GM18951 (cell line): Measurements from ENCODE around the gene XRCC4.
"Not testable (repeated sequence)": the region's sequence is repeated elsewhere in the genome, so short reads cannot be mapped to it uniquely, and the experiment has no call there.

Experiments used
- POLR2A ChIP-seq: IDR thresholded peaks from 4 replicates; pipeline ENCODE4 v1.6.1; 2011; ENCODE audit warnings: mild to moderate bottlenecking; ENCODE audit not compliant: insufficient read length, insufficient read depth; ENCODE audit errors: extremely low read depth
- in situ Hi-C: fragments of 300-500 bp; cut with MboI; formaldehyde crosslinking; loops from one replicate; pipeline ENCODE4 v1.12.0; 2022; ENCODE audit warnings: low sequenced_read_pairs, mixed read lengths, inconsistent platforms; ENCODE audit not compliant: unreplicated experiment

XRCC4 gene

DNA sequence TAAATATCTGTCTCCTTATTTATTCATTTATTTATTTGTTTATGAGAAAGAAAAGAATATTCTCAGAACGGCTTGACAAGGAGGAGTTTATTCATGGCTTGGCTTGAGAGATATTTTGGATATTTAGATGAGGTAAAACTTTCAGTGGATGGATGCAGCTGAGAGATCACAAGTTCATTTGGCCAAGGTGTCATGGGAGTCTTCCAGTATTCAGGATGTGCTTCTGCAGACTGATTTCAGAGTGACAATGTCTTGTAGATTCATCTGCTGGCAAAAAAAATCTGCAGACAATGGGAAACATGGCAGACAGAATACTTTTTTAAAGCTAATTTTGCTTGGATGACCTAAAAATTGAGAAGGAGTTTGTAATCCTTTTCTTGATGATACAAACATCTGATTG, 38.5 kb downstream of the XRCC4 start:
- no peak for TF ChIP-seq POLR2A
- in situ Hi-C loops, result no loop called here

GRCh38 chr5:83118471-83118870, 41.1 kb downstream of the XRCC4 start:
- in situ Hi-C loops, result no loop called here
- TF ChIP-seq POLR2A, result no peak

- in situ Hi-C loops, result no loop called here
- no peak for TF ChIP-seq POLR2A
Measured at GRCh38 chr5:83118976-83119375, 41.6 kb downstream of the XRCC4 start.

DNA sequence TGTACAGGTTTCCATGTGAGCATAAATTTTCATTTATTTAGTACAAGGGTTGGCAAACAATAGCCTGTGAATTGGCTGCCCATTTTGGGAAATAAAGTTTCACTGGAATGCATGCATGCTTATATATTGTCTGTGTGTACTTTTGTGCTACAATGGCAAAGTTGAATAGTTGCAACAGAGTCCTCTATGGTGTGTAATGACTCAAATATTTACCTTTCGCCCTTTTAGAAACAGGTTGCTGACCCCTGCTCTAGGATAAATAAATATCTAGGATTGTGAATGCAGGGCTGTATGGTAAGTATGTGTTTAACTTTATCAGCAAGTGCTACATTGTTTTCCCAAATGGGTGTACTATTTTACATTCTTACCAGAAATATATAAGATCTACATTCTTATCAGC, 47.2 kb downstream of the XRCC4 start:
- in situ Hi-C loops, result no loop called here
- no peak for TF ChIP-seq POLR2A

- TF ChIP-seq POLR2A, result no peak
- in situ Hi-C loops, result no loop called here
Measured at GRCh38 chr5:83125560-83125959, 48.2 kb downstream of the XRCC4 start.

- TF ChIP-seq POLR2A, result no peak
- in situ Hi-C loops, result no loop called here
Measured at GRCh38 chr5:83126501-83126900, 49.2 kb downstream of the XRCC4 start.

DNA sequence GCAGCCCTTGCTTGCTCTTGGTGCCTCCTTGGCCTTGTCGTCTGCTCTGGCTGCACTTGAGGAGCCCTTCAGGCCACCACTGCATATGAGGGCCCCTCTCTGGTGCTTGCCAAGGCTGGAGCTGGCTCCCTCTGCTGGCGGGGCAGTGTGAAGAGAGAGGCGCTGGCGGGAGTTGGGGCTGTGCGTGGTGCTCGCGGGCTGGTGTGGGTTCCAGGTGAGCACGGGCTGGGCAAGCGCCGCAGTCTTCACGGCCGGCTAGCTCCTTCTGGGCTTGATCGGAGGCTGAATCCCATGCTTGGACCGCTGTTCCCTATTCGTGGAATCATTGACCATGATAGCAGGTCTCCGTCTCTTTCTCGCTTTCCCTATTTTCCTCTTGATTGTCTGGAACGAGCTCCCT, 56.5 kb downstream of the XRCC4 start:
- in situ Hi-C loops, result no loop called here
- TF ChIP-seq POLR2A, result no peak

DNA sequence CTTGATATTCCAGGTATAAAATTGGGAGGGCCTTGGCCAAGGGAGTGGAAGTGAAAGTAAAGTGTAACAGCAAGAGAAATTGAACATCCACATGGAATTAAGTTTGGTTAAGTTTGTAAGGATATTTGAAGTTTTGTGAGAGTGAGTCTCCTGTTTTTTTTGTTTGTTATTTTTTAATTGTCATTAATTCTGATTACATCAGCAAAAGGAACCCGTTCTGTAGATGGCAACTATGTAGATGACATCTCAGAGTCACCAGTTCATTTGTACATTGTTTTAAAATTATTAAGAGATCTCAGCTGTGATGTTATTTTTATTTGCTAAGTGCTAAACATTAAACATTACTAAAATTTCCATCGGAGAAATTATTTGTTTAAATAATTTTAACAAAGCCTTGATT, 65.2 kb downstream of the XRCC4 start:
- TF ChIP-seq POLR2A, result no peak
- in situ Hi-C loops, result no loop called here

- in situ Hi-C loops, result no loop called here
- no peak for TF ChIP-seq POLR2A
Measured at GRCh38 chr5:83145241-83145640, 67.9 kb downstream of the XRCC4 start.

- in situ Hi-C loops, result no loop called here
- TF ChIP-seq POLR2A, result no peak
Measured at GRCh38 chr5:83145882-83146331, 68.6 kb downstream of the XRCC4 start.

DNA sequence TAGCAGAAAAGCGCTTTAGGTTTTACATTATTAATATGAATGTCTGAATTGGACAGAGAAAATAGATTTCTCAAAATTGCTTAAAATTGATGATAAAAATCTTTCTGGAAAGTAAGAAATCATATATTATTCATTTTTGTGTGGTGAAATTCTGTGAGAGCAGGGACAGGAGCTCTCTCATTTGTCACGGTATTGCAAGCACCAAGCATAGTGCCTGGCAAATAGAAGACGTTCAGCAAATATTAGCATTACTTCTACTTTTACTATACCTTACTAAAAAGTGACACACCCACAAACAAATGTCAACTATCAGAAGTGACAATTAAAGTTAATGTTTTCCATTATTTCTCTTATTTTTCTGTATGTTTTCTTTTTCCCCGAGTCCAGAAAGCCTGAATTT, 69.1 kb downstream of the XRCC4 start:
- in situ Hi-C loops, result no loop called here
- TF ChIP-seq POLR2A, result no peak

GRCh38 chr5:83147593-83147992, 70.2 kb downstream of the XRCC4 start:
- TF ChIP-seq POLR2A, result no peak
- in situ Hi-C loops, result no loop called here

- TF ChIP-seq POLR2A, result no peak
- in situ Hi-C loops, result no loop called here
Measured at GRCh38 chr5:83148370-83148769, 71.0 kb downstream of the XRCC4 start.

GRCh38 chr5:83149671-83150070, 72.3 kb downstream of the XRCC4 start:
- in situ Hi-C loops, result no loop called here
- no peak for TF ChIP-seq POLR2A

DNA sequence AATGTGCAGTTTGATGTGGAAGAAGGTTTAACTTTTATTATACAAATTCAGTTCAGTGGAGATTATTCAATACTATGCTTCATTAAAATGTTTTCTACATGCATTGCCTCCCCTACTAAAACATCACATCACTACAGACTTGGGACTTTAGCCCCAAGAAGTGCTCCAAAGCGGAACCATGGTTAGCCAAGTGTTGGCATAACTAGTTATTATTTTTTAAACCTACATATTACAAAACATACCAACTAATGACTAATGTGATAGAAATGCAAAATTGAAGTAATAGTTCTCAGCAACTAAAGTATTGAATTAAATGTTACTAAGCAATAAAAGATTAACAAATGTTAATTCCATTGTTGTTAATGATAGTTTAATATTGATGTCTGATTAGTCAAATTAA, 74.5 kb downstream of the XRCC4 start:
- in situ Hi-C loops, result no loop called here
- no peak for TF ChIP-seq POLR2A

GRCh38 chr5:83152996-83153395, 75.6 kb downstream of the XRCC4 start:
- in situ Hi-C loops, result not testable (repeated sequence)
